Esophagus muscularis mucosa (tissue), 4 donors: ENCODE data around the gene RGPD8. TPM values are rescaled to one million over a fixed set of nuclear protein-coding genes. Genes with fewer than 3 reads are reported as not detected.
"Not testable (repeated sequence)": the region's sequence is repeated elsewhere in the genome, so short reads cannot be mapped to it uniquely, and the experiment has no call there.

ENCODE experiments used
- DNase-seq: peaks from one replicate; pipeline ENCODE4 v3.0.0-alpha.2; 2017; ENCODE audit errors: extremely low spot score
- H3K27ac ChIP-seq, 4 donors: fragments of 200-600 bp; sonication (generic); replicated peaks in 1 of 4; 1 replicate in 3 of 4; 2 replicates in 1 of 4; pipeline ENCODE4 v1.5.1; 2016 to 2019; ENCODE audit warnings: mild to moderate bottlenecking in 1 of 4
- H3K27me3 ChIP-seq, 4 donors: fragments of 200-600 bp; sonication (generic); one replicate each; pipeline versions ENCODE4 v1.5.1 to v1.6.0; 2016 to 2019
- H3K36me3 ChIP-seq, 4 donors: fragments of 200-600 bp; sonication (generic); one replicate each; pipeline ENCODE4 v1.5.1; 2016 to 2019
- H3K4me1 ChIP-seq, 4 donors: fragments of 200-600 bp; sonication (generic); one replicate each; pipeline ENCODE4 v1.5.1; 2016 to 2019
- H3K4me3 ChIP-seq, 4 donors: fragments of 200-600 bp; sonication (generic); 1 replicate in 2 of 4; 2 replicates in 2 of 4; pipeline ENCODE4 v1.5.1; 2016 to 2019; ENCODE audit warnings: mild to moderate bottlenecking in 4 of 4, moderate library complexity in 1 of 4
- H3K9me3 ChIP-seq, 4 donors: fragments of 200-600 bp; sonication (generic); 1 replicate in 3 of 4; 2 replicates in 1 of 4; pipeline ENCODE4 v1.5.1; 2016 to 2019
- EP300 ChIP-seq: sonication (generic); formaldehyde crosslinking; IDR thresholded peaks from one replicate; pipeline ENCODE4 v1.6.1; 2017; ENCODE audit warnings: antibody characterized with exemption
- POLR2A ChIP-seq: fragments of 450-650 bp; IDR thresholded peaks from one replicate; pipeline ENCODE4 v1.6.1; 2017; ENCODE audit warnings: antibody characterized with exemption, moderate library complexity, mild to moderate bottlenecking, low read depth
- POLR2AphosphoS5 ChIP-seq, 2 donors: sonication (generic); formaldehyde crosslinking; IDR thresholded peaks; one replicate each; pipeline ENCODE4 v1.6.1; 2017; ENCODE audit warnings: antibody characterized with exemption in 2 of 2
- WGBS: methylation state at CpG from one replicate; pipeline ENCODE4 v1.1.5; 2018; 5-methylcytosine and 5-hydroxymethylcytosine counted together
- intact Hi-C: fragments of 100-400 bp; cut with DNase I; formaldehyde crosslinking; loops from one replicate; pipeline ENCODE4 v1.15.1; 2023
- total RNA-seq, 4 donors: library from RNA; depleted of rRNA; stranded (reverse); fragments of >200 nt; gene quantifications; one replicate each; pipeline versions ENCODE4 v1.1.0 to v1.2.1, GENCODE V29; 2016
- TF ChIP-seq, protein P1 (sequence below), 3 experiments: fragments of 200-600 bp in 2 of 3; fragments of 450-650 bp in 1 of 3; sonication (generic) in 2 of 3; IDR thresholded peaks; one replicate each; pipeline ENCODE4 v1.5.1; 2017 to 2019; ENCODE audit warnings: antibody characterized with exemption in 3 of 3, mild to moderate bottlenecking in 2 of 3, moderate library complexity in 1 of 3

Gene RGPD8
- total RNA-seq, 4 donors from 2014 or later, result 11.6 to 24.5 (median 15.3) TPM

DNA sequence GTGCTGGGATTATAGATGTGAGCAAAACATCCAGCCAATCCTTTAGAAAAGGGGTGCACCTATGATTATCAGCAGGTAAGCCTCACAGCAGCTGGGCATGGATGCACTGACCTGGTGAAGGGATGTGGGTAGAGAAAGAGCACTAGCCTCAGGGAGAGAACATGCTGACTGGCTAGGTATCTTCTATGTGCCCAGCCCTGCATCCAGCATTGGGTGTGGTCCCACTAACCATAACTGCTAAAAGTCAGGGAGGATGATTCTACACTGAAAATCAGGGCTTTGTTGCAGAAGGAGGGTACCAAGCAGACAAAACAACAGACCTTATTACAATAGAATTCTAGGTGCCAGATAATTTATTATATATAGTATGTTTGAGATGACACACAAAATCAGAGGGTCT is 21.1 kb upstream of the RGPD8 start:
- H3K4me3 ChIP-seq, result no peak overlapping the region
- H3K27ac ChIP-seq, result no peak overlapping the region
- no peaks in the 10 kb centered on the region for H3K4me1 ChIP-seq
- no peaks in the 10 kb centered on the region for H3K36me3 ChIP-seq
- TF ChIP-seq POLR2AphosphoS5 (IDR thresholded peaks at IDR 0.05) (no peak), EP300 (no peak), POLR2A (no peak)
- TF ChIP-seq, protein P1, sequence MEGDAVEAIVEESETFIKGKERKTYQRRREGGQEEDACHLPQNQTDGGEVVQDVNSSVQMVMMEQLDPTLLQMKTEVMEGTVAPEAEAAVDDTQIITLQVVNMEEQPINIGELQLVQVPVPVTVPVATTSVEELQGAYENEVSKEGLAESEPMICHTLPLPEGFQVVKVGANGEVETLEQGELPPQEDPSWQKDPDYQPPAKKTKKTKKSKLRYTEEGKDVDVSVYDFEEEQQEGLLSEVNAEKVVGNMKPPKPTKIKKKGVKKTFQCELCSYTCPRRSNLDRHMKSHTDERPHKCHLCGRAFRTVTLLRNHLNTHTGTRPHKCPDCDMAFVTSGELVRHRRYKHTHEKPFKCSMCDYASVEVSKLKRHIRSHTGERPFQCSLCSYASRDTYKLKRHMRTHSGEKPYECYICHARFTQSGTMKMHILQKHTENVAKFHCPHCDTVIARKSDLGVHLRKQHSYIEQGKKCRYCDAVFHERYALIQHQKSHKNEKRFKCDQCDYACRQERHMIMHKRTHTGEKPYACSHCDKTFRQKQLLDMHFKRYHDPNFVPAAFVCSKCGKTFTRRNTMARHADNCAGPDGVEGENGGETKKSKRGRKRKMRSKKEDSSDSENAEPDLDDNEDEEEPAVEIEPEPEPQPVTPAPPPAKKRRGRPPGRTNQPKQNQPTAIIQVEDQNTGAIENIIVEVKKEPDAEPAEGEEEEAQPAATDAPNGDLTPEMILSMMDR (IDR thresholded peaks at IDR 0.05), result no peak
- H3K9me3 ChIP-seq, result peaks cover 0 to 6% (median 3%) of the 10 kb centered on the region in 4 donors
- intact Hi-C loops, result no loop called here
- no peak for DNase-seq
- H3K27me3 ChIP-seq, result no peaks in the 10 kb centered on the region

DNA sequence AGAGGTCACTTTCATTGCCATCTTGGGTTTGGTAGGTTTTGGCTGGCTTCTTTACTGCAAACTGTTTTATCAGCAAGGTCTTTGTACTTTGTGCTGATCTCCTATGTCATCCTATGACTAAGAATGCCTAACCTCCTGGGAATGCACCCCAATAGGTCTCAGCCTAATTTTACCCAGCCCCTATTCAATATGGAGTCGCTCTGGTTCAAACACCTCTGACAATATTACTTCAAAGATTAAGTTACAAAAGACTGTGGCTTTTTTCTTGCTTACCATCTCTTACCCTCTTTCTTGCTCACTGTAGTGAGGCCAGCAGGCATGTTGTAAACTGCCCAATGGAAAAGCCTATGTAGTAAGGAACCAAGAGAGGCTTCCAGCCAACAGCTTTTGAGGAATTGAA is 17.9 kb upstream of the RGPD8 start:
- Histone ChIP-seq H3K36me3 (no peaks in the 10 kb centered on the region), H3K4me3 (no peak overlapping the region), H3K27ac (no peak overlapping the region), H3K4me1 (no peaks in the 10 kb centered on the region), H3K27me3 (no peaks in the 10 kb centered on the region), H3K9me3 (peaks cover 0 to 6% (median 3%) of the 10 kb centered on the region in 4 donors)
- DNase-seq, result peak; percentile 26
- TF ChIP-seq POLR2AphosphoS5 (IDR thresholded peaks at IDR 0.05) (no peak), POLR2A (no peak), EP300 (no peak)
- TF ChIP-seq, protein P1 (IDR thresholded peaks at IDR 0.05), result no peak
- 100% methylated on average over 1 of the region's 1 CpG for WGBS
- intact Hi-C loops, result no loop called here

- Histone ChIP-seq H3K36me3 (no peaks in the 10 kb centered on the region), H3K27ac (no peak overlapping the region), H3K9me3 (peaks cover 0 to 6% (median 3%) of the 10 kb centered on the region in 4 donors), H3K4me1 (no peaks in the 10 kb centered on the region), H3K4me3 (no peak overlapping the region), H3K27me3 (no peaks in the 10 kb centered on the region)
- DNase-seq, result peak; percentile 8
- 96% methylated on average over 4 of the region's 4 CpGs for WGBS
- TF ChIP-seq POLR2A, result no peak
- TF ChIP-seq POLR2AphosphoS5 (IDR thresholded peaks at IDR 0.05), result no peak
- TF ChIP-seq, protein P1 (IDR thresholded peaks at IDR 0.05), result no peak
- no peak for TF ChIP-seq EP300
- intact Hi-C loops, result no loop called here
Observed at GRCh38 chr2:112449854-112450253, 16.4 kb upstream of the RGPD8 start.

DNA sequence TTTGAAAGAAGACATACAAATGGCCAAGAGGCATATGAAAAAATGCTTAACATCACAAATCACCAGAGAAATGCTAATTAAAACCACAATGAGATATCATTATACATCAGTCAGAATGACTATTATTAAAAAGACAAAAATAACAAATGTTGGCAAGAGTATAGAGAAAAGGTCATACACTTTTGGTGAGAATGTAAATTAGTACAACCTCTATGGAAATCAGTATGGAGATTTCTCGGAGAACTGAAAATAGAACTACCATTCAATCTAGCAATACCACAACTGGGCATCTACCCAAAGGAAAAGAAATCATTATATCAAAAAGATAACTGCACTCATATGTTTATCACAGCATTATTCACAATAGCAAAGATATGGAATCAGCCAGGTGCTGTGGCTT is 10.8 kb upstream of the RGPD8 start:
- H3K4me3 ChIP-seq, H3K9me3 ChIP-seq, H3K4me1 ChIP-seq, DNase-seq, H3K27ac ChIP-seq, intact Hi-C loops, H3K36me3 ChIP-seq, H3K27me3 ChIP-seq: not testable (repeated sequence)
- no CpG with 5 or more reads among the region's 1 CpG for WGBS

DNA sequence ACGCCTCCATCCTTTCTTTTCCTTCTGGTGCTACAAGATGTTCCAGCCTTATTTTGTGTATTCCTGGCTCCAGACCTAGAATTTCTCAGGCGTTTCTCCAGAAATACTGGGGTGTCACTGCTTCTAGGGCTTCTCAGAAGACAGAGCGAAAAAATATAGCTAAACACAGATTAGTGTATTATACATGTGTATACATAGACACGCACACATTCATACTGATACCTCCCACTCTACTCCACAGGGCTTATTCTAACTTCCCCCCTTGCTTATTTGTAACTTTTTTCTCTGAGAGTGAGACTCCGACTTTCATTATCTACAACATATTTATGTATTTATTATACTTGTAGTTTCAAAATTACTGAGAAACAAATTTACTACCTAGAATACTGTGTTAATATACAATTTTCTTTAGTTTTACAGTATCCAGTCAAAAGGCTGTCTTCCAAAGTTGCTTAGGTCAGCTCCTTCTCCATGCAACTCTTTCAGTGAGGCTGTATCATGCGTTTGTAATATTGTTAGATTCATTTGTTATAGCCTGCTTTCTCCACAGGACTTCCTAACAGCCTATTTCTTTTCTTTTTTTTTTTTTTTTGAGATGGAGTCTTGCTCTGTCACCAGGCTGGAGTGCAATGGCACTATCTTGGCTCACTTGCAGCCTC is 5.3 kb upstream of the RGPD8 start:
- 82% methylated on average over 6 of the region's 6 CpGs for WGBS
- H3K36me3 ChIP-seq, H3K9me3 ChIP-seq, intact Hi-C loops, H3K4me1 ChIP-seq, H3K27ac ChIP-seq, DNase-seq, H3K4me3 ChIP-seq: not testable (repeated sequence)
- H3K27me3 ChIP-seq, result peaks cover 0 to 15% (median 0%) of the 10 kb centered on the region in 4 donors

GRCh38 chr2:112437405-112437831 is 4.0 kb upstream of the RGPD8 start:
- H3K36me3 ChIP-seq, H3K27ac ChIP-seq, H3K9me3 ChIP-seq, H3K4me1 ChIP-seq, H3K4me3 ChIP-seq, intact Hi-C loops: not testable (repeated sequence)
- peaks cover 0 to 15% (median 0%) of the 10 kb centered on the region in 4 donors for H3K27me3 ChIP-seq
- peak; percentile 85 for DNase-seq
- WGBS, result 62% methylated on average over 4 of the region's 16 CpGs

DNA sequence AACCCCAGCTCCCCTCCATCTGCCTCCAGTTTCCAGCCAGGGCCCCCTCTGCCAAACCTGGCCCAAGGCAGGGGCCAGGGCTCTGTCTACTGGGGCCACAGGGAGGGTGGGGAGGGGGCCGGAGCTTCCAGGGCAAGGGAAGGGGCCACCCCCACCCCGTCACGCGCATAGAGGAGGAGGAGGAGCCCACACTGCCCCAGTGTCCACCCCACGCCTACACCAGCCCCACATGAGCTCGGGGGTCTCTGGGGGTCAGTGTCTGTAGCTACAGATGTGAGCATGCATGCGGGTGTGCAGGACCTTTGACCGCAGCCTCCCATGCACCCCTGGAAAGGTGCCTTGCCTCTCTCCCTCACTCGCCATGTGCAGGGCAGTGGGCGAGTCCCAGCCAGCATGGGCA is 3.5 kb upstream of the RGPD8 start:
- intact Hi-C loops, result not testable (repeated sequence)

GRCh38 chr2:112435716-112436431 is 2.4 kb upstream of the RGPD8 start:
- peak; percentile 21 for DNase-seq
- H3K27ac ChIP-seq, H3K36me3 ChIP-seq, H3K4me3 ChIP-seq, H3K9me3 ChIP-seq, intact Hi-C loops: not testable (repeated sequence)
- 88% methylated on average over 10 of the region's 18 CpGs for WGBS
- Histone ChIP-seq H3K27me3 (peaks cover 0 to 15% (median 0%) of the 10 kb centered on the region in 4 donors), H3K4me1 (peaks cover 0 to 19% (median 14%) of the 10 kb centered on the region in 4 donors)

More for the DNA sequence above, 3.5 kb upstream of the RGPD8 start:
- H3K4me1 ChIP-seq, H3K27ac ChIP-seq, H3K4me3 ChIP-seq, H3K36me3 ChIP-seq, H3K9me3 ChIP-seq: not testable (repeated sequence)
- H3K27me3 ChIP-seq, result peaks cover 0 to 15% (median 0%) of the 10 kb centered on the region in 4 donors
- peak; percentile 29 for DNase-seq
- no CpG with 5 or more reads among the region's 10 CpGs for WGBS
